A549 (cell line): Measurements from ENCODE around the gene HMG20B.

ENCODE experiments used
- CTCF ChIP-seq: fragments of >200 bp; sonication (Bioruptor Twin); formaldehyde crosslinking; IDR thresholded peaks from 3 replicates; pipeline ENCODE4 v1.5.1; 2016
- EP300 ChIP-seq, 2 experiments: fragments of >200 bp; sonication (Bioruptor Twin); formaldehyde crosslinking; IDR thresholded peaks; 2 replicates in 1 of 2; 3 replicates in 1 of 2; pipeline ENCODE4 v1.6.1; 2016 to 2017
- RAD21 ChIP-seq, 2 experiments: fragments of >200 bp in 1 of 2; sonication (Bioruptor Twin) in 1 of 2; formaldehyde crosslinking in 1 of 2; IDR thresholded peaks in 1 of 2; conservative IDR thresholded peaks in 1 of 2; 2 replicates in 1 of 2; 3 replicates in 1 of 2; pipeline ENCODE4 v1.6.1; 2012 to 2018; ENCODE audit warnings: inconsistent platforms in 1 of 2

- no peak for TF ChIP-seq EP300 (IDR thresholded peaks at IDR 0.05)
- no peak for TF ChIP-seq CTCF
- TF ChIP-seq RAD21 (conservative IDR thresholded peaks at IDR 0.05 in 1 of 2, IDR thresholded peaks at IDR 0.05 in 1 of 2) = no peak
Measured at GRCh38 chr19:3604987-3605343, 32.2 kb downstream of the HMG20B start.
